Measurements from ENCODE around the gene SCN10A.

SCN10A gene

GRCh38 chr3:38648024-38648658 lies 167.9 kb downstream of the SCN10A start (continued):
- TF ChIP-seq ZC3H10 (CRISPR knock-in tag; IDR thresholded peaks at IDR 0.05) (no peak), PATZ1 (CRISPR knock-in tag; IDR thresholded peaks at IDR 0.05; ENCODE audit: borderline replicate concordance) (no peak), RARB (CRISPR knock-in tag; IDR thresholded peaks at IDR 0.05) (no peak), OSR1 (CRISPR knock-in tag; IDR thresholded peaks at IDR 0.05) (no peak), GLIS3 (CRISPR knock-in tag; IDR thresholded peaks at IDR 0.05) (no peak), ZNF565 (CRISPR knock-in tag; conservative IDR thresholded peaks at IDR 0.05; ENCODE audit: low read depth) (no peak), CSDC2 (CRISPR knock-in tag; IDR thresholded peaks at IDR 0.05) (no peak)

GRCh38 chr3:38647217-38647970 lies 168.6 kb downstream of the SCN10A start:
- no peak for TF ChIP-seq ZNF70 (CRISPR knock-in tag; IDR thresholded peaks at IDR 0.05)
- peak; percentile 95 for TF ChIP-seq ZFP3 (CRISPR knock-in tag; IDR thresholded peaks at IDR 0.05)
- TF ChIP-seq ZNF8 (CRISPR knock-in tag; IDR thresholded peaks at IDR 0.05): no peak
- no peak for TF ChIP-seq ISL1 (CRISPR knock-in tag; IDR thresholded peaks at IDR 0.05)
- no peak for TF ChIP-seq GLIS3 (CRISPR knock-in tag; IDR thresholded peaks at IDR 0.05)
- TF ChIP-seq TOX (CRISPR knock-in tag; IDR thresholded peaks at IDR 0.05; ENCODE audit: borderline replicate concordance): no peak
- no peak for TF ChIP-seq CREB5 (CRISPR knock-in tag; IDR thresholded peaks at IDR 0.05; ENCODE audit: low read depth)
- ATAC-seq: no peak

Data from SK-N-SH treated with all-trans-retinoic acid at 6 μM for 48 hours (cell line).